GM19455 (cell line): ENCODE measurements around the gene PLA2G10.
"Not testable (repeated sequence)": the region's sequence is repeated elsewhere in the genome, so short reads cannot be mapped to it uniquely, and the experiment has no call there.

ENCODE experiments used
- ATAC-seq: cut with Tn5 transposase; IDR thresholded peaks from one replicate; pipeline ENCODE4 v1.9.1; 2021; ENCODE audit not compliant: unreplicated experiment

PLA2G10 gene

DNA sequence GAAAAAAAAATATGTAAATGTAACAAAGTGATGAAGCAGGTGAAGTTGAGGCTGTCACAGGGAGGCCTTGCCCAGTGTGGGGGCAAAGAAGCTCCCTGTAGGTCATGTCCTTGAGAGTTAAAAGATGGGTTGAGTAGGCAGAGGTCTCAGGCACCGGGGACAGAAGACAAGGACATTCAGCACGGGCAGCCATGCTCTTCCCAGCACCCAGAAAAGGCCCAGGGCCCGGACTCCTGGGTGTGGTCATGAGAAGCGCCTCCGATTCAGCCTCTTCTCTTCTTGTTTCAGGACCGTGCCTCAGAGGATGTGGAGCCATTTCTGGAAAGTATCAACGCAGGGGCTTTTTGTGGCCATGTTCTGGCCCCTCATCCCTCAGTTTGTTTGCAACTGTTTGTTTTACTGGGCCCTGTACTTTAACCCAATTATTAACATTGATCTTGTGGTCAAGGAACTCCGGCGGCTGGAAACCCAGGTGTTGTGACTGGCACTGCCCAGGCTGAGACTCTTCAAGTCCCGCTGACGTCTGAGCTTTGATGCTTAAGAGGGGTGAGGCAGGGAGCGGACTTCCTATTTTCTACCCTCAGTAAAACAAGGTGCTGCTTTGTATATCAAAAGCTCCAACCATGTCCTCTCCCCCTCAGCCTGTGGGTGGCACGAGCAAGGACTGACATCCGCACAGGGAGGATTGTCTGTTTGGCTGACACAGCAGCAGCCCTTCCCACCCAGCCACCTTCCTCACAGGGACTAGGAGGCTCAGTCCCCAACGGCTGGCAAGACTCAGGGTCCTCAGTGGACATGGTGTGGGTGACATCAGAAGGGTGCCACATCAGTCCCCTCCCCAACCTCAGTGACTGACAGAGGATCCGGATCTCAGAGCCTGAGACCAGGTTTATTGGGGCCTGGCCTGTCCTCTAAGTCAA lies 26.5 kb downstream of the PLA2G10 start:
- no peak for ATAC-seq

DNA sequence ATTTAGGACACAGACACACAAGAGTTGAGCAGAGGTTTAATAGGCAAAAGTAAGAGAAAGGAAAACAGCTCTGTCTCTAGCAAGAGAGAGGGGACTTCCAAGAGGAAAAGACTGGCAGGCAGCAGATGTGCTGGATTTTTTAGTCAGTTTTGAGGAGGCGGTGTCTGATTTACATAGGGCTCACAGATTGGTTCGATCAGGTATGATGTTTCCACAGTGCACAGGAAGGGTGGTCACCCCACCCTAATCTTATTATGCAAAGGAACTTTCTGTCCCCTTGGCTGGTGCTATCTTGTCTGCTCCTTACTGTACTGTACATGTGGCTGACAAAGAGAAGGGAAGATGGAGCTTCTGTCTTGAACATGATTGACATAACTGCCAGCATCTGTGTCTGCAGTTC lies 36.0 kb downstream of the PLA2G10 start:
- peak; percentile 64 for ATAC-seq

DNA sequence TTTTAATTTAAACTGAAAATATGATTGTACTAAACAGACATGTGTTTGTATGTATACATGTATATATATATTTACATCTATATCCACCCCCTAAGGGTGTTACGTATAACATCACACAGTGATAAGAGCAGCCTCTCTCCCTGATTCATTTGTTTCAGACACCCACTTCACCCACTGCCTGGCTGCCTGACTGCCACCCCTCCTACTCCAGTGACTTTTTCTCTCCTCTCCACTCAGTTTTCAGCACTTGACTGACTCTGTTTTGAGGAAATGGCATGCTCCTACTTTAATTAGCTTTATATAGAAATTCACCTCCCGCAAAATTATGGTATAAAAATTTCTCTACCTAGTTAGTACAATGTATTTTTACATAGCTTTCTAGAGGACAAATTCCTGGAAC lies 41.4 kb downstream of the PLA2G10 start:
- ATAC-seq: no peak

DNA sequence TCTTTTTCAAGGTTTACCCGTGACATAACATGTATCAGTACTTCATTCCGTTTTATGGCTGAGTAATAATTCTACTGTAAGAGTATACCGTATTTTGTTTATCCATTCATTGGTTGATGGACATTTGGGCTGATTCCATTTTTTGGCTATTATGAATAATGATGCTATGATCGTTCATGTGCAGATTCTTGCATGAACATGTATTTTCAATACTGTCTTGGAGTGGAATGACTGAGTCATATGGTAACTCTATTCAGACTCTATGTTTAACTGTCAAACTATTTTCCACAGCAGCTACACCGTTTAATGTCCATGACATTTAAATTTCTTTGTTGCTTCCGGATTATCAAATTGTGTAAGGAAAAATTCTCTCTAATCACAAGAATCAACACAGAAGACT lies 43.5 kb downstream of the PLA2G10 start:
- ATAC-seq: no peak

DNA sequence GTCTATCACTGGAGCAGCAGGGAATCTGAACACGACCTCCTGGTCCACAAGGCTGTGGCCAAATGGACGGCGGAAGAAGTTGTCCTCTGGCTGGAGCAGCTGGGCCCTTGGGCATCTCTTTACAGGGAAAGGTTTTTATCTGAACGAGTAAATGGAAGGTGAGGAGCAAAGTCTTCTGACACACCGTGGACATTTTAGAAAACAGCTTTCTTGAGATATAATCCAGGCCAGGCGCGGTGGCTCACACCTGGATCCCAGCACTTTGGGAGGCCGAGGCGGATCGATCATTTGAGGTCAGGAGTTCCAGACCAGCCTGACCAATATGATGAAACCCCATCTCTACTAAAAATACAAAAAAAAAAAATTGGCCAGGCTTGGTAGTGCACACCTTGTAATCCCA lies 44.3 kb downstream of the PLA2G10 start:
- ATAC-seq: no peak

DNA sequence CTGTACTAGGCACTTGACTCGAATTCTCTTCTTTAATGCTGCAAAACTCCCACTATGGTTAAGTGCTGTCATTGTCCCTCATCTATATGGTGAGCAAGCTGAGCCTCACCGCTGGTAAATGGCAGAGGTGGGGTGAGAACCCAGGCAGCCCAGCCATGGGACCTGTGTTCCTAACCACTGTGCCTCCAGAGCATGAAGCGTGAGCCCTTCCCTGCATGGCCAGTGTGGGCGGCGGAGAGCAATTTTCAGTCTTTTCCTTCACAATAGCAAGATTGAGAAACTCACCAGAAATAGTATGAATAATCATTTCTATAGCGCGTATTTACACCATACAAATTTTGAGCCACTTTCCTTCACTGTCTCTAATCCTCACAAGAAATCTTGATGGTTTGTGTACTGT lies 52.2 kb downstream of the PLA2G10 start:
- ATAC-seq: no peak

DNA sequence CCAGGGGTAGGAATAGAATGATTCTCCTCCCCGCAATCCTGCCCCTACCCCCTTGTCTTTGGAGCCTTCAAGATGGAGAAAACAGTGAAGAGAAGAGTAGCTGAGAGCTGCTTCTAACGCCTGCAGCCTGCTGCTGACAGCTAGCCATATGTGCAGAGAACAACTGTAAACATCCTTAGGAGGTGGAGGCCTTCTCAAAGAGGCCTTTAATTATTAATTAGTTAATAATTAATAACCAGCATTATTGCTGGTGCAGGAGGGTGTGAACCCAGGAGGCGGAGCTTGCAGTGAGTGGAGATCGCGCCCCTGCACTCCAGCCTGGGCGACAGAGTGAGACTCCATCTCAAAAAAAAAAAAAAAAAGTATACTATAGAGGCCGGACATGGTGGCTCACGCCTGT lies 52.9 kb downstream of the PLA2G10 start:
- ATAC-seq: no peak

DNA sequence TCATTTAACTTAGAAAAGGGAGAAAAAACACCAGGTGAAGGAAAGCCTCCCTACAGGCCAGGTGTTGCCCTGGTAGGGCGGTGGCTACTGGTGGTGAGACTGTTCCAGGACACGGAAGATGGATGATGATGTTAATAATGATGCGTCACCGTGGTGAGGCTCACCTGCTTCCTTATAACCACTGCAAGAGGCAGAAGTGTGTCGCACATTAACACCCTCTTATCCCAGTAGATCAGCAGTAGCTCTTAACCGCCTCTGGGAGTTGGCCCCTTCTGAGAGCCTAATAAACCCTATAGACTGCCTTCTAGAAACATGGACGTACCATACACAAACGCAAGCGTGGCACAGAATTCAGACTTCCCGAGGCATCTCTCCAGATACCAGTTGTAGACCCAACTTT lies 53.6 kb downstream of the PLA2G10 start:
- ATAC-seq: no peak

DNA sequence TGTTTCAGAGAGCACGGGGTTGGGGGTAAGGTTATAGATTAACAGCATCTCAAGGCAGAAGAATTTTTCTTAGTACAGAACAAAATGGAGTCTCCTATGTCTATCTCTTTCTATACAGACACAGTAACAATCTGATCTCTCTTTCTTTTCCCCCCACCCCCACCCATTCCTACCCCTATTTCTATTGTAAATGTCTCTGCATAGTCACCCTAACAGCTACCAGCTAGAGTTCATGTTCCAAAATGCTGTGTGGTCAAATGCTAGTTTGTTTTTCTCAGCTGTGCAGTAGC lies 57.2 kb downstream of the PLA2G10 start:
- ATAC-seq: not testable (repeated sequence)

DNA sequence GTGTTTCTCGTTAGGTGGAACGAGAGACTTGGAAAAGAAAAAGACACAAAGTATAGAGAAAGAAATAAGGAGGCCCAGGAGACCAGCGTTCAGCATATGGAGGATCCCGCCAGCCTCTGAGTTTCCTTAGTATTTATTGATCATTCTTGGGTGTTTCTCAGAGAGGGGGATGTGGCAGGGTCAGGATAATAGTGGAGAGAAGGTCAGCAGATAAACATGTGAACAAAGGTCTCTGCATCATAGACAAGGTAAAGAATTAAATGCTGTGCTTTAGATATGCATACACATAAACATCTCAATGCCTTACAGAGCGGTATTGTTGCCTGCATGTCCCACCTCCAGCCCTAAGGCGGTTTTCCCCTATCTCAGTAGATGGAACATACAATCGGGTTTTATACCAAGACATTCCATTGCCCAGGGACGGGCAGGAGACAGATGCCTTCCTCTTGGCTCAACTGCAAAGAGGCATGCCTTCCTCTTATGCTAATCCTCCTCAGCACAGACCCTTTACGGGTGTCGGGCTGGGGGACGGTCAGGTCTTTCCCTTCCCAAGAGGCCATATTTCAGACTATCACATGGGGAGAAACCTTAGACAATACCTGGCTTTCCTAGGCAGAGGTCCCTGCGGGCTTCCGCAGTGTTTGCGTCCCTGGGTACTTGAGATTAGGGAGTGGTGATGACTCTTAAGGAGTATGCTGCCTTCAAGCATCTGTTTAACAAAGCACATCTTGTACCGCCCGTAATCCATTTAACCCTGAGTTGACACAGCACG lies 57.7 kb downstream of the PLA2G10 start:
- not testable (repeated sequence) for ATAC-seq

DNA sequence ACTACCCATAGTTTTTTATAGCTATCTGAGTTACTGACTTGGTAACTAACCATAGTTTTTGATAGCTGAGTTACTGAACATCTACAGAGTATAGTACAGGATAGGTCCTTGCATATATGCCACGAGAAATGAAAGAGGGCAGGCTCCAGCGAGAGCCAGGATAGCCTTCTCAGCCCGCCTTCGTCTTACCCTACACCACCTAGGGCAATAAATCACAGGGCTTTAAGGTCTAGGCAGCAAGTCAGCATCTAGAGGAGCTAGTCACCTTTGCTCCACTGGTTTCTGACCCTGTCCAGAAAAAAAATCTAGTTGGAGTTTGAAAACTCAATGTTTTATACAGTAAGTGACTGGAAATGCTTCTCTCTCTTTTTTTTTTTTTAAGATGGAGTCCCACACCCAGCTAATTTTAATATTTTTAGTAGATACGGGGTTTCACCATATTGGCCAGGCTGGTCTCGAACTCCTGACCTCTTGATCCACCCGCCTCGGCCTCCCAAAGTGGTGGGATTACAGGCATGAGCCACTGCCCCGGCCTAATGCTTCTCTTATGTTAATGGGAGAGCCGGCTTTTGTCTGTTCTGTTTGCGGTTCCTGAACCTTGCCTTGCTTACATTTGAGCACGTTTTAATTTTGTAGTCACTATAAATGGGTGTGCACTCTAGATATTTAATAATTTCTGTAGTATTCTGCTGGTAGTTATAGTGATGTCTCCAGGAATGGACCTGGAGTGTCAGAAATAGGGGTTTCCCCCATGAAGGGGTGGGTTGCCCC lies 58.5 kb downstream of the PLA2G10 start:
- no peak for ATAC-seq

DNA sequence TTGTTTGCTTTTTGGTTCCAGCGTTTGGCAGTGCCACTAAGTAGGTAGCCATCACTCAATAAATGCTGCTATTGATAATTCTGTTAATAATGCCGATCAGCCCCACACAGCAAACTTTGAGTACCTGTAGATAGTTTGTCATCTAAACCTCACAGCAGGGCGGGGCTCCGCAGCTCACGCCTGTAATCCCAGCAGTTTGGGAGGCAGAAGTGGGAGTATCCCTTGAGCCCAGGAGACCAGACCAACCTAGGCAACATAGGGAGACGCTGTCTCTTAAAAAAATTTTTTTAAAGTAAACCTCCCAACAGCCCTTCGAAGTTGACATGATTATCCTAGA lies 59.8 kb downstream of the PLA2G10 start:
- ATAC-seq: no peak

DNA sequence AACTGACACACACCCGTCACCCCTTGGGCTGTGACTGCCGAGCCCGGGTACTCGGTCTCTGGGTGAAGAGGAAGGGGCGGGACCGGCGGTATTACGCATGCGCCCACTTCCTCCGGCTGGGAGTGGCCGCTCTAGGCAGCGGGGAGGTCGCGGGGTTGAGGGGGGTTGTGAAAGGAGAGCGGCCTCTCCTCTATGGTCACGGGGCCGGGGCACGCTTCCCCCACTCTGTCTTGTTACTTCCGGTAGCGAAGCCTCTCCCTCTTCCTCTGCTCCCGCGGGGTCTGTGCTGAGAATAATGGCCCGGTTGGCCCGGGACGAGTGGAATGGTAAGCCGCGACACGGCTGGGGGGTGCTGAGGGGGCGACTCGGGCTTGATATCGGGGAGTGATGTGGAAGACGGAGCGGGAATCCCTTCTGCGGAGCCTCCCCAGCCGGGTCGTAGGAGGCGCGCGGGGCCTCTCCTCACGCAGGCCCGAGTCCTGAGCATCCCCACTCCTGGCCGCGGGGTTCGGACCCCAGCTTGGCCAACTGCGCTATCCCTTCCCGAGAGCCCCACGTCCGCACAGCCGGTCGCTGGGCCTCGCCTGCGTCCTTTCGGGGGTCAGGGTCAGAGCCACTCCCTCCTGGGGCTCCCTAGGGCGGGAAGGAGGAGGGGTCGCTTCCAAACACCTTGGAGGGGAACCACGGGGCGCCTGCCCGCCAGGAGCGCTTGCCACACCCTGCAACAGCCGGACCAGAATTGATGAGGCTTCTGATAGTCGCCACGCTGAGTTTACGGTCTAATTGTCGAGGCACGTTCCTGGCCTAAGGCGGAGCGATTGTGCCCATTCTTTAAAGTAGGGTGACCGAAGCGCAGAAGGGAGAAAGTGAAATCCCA lies 61.2 kb downstream of the PLA2G10 start, which contains the start of gene BFAR:
TSS of gene BFAR (plus strand) at position 259 of the 877 bp plus-strand sequence. CDS start 11,396 bp downstream, outside the sequence.
- ATAC-seq: peak; percentile 80

DNA sequence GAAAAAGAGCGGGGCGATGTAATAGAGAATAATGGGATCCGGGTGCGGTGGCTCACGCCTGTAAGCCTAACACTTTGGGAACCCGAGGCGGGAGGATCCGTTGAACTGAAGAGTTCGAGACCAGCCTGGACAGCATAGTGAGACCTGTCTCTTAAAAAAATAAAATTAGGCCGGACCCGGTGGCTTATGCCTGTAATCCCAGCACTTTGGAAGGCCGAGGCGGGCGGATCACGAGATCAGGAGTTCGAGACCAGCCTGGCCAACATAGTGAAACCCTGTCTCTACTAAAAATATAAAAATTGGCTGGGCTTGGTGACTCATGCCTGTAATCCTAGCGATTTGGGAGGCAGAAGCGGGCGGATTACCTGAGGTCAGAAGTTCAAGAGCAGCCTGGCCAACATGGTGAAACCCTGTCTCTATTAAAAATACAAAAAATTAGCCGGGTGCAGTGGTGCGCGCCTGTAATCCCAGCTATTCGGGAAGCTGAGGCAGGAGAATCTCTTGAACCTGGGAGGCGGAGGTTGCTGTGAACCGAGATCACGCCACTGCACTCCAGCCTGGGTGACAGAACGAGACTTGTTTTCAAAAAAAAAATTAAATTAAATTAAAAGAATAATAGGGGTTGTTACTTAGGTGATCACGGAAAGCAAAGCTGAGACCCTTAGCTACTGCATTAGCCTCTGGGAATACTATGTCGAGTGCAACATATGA lies 63.3 kb downstream of the PLA2G10 start:
- not testable (repeated sequence) for ATAC-seq

DNA sequence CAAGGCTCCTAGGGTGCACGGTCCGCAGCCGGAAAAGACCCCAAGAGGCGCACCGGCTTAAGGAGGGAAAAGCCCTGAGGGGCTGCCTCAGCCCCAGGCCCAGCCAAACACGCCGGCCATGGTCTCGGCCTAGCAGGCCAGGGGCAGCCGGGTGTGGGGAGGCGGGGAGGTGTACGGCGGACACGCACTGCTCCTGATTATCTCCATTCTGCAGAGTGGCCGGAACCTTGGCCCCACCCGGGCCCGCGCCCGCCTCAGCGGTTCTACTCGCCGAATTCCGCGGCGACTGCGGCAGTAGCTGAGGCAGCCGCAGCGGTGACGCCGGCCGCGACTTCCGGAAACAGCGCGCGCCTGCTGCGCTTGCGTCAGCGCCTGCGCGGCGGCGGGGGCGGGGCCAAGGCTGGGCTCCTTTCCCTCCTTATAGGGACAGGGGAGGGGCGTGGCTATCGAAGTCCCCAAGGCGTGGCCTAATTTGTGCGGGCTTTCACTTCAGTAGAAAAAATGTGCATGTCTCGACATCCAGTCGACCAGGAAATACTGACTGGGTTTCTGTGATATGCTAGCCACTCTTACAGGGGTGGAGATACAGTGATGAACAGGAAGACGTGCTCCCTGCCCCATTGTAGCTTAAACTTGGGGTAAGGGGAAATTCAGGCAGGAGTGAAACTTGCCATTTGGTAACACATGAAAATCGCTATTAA lies 64.0 kb downstream of the PLA2G10 start, which contains the start of gene PARN:
TSS of gene PARN (minus strand) at position 342 of the 701 bp plus-strand sequence. CDS start at position 207, 135 bp downstream.
- peak; percentile 50 for ATAC-seq

DNA sequence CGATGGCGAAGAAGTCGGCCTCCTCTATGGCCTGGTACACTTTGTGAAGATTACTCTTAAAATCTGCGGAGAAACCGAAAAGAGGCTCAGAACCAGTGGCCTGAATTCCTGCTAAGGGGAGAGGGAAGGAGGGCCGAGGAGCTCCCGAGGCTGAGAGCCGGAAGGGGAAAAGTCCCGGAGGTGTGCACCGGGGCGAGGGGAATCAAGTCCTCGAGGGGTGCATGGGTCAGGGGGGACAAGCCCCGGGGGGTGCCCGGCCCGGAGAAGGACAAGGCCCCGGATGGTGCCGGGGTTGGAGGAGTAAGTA lies 64.5 kb downstream of the PLA2G10 start:
- no peak for ATAC-seq

DNA sequence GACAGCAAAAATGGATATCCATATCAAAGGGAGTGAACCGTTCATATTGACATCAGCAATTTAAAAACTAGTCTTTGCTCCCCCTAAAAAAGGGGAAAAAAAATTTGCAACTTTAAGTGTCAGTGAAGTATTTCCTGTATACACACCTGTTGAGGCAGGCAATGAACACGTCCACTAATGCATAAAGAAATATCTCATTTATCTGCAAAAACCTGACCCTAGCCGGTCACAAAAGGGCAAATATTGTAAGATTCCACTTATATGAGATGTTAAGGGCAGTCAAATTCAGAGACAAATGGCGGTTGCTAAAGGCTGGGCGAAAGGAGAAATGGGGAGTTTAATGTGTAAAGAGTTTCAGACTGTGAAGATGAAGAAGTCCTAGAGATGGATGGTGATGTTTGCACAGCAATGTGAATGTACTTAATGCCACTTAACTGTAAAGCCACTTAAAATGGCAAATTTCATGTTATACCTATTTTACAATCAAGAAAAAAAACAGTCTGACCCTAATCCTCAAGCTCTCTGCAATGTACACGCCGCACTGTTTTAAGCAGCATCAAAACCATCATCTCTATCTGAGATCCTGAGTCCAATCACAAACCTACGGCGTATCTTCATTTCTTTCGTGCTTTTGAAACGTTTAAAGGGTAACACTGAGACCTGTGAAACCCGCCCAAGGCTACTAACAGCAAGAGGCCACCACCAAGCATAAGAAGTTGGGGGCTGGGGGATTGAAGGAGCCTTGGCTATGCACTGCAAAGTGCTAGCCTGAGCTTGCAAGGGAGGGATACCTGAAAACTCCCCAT lies 65.1 kb downstream of the PLA2G10 start:
- ATAC-seq: no peak

DNA sequence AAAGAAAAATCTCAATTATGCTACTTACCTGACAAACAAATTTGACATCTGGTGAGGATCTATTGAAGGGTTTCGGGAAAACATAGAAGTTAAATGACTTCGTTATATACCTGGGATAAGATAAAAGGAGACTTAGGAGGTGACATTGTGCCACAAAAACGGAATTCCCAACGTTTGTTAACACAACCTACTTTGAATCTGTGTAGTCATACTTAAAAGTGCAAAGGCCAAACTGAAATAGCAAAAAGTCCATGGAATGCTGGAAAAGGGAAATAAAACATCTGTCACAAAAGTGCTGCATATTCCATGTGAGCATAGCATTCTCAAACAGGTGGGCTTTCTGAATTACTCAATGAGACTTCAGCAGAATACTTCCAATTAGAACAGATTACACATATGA lies 67.0 kb downstream of the PLA2G10 start:
- ATAC-seq: no peak
